NCI-H510A (cell line): ENCODE measurements around the gene ADGRB3.
"Not testable (repeated sequence)": the region's sequence is repeated elsewhere in the genome, so short reads cannot be mapped to it uniquely, and the experiment has no call there.

Experiments used
- DNase-seq: peaks from one replicate; lab custom pipeline; 2025; lab: John Stamatoyannopoulos, UW

Gene ADGRB3

GRCh38 chr6:69261010-69261409, 625.9 kb downstream of the ADGRB3 start:
- DNase-seq, result no peak

- DNase-seq, result no peak
Observed at GRCh38 chr6:69263297-69263696, 628.2 kb downstream of the ADGRB3 start.

DNA sequence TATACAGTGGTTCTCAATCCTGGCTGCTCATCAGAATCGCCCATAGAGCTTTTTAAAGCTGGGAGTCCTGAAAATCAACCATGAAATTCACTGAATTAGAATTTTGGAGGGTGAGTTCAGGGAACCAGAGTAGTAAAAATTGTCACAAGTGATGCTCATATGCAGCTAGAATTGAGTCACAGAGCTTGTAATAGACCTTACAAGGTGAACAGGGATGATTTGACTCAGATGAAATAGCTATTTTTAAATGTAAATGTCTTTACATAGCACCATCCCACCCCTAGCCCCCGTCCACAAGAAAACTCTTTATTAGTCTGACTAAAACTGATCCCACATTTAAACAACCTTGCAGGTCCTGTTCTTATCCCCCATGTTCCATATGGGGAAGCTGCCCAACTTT, 630.0 kb downstream of the ADGRB3 start:
- DNase-seq, result no peak

DNA sequence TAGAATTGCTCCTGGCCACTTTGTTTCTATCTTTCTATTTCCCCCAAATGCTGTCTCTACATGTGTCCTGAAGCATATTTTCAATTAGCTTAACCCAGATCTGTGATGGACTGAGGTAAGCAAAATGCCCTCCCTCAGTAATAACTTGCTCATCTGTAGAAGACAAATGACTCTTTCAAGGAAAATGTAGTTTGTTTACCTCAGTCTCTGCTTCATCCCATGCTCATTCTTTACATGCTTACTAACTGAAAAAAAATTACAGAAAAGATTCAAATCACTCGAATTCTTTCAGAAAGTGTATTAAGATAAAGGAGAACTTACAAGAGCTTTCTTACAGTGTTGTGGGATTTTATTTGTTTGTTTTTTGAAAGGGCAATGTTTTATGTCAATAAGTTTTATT, 630.6 kb downstream of the ADGRB3 start:
- DNase-seq, result no peak

- no peak for DNase-seq
Observed at GRCh38 chr6:69276204-69276603, 641.1 kb downstream of the ADGRB3 start.

DNA sequence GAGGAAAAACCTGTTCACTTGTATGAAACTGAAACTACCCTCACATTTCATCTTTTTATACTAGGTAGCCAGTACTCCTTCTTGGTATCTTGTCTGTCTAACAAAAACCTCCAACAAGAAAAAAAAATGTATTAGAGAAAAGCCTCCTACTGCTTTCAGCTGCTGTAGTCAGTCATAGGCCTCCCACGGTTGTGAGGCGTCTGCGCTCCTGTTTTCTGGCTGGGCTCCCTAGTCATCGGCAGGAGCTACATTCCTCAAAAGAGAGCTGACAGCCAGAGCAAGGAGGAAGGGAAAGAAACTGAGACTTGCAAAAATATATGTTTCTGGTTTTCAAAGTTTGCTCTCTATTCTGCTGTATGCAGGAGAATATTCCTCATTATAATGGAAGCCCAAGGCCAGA, 644.7 kb downstream of the ADGRB3 start:
- no peak for DNase-seq

DNA sequence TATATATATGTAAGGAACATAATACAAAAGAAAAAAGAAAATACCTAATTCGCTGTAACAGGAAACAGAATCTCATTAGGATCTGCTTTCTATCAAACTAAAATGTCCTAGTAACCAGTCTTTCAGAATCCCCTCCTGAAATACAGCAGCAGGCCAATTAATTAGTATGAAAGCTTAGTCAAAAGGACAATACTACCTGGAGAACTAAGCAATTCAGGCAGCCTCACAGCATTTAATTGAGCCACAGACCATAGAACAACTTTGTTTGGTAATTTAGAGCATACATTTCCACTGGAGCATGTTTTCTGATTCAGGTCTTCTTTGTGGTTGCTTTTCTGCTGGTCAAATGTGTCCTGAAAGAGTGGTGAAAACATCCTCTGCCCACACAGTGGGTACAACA, 645.8 kb downstream of the ADGRB3 start:
- no peak for DNase-seq

- DNase-seq, result no peak
Observed at GRCh38 chr6:69284176-69284730, 649.2 kb downstream of the ADGRB3 start.

GRCh38 chr6:69285054-69285453, 650.0 kb downstream of the ADGRB3 start:
- no peak for DNase-seq

- DNase-seq, result no peak
Observed at GRCh38 chr6:69286331-69286730, 651.2 kb downstream of the ADGRB3 start.

- DNase-seq, result not testable (repeated sequence)
Observed at GRCh38 chr6:69288198-69288597, 653.1 kb downstream of the ADGRB3 start.

DNA sequence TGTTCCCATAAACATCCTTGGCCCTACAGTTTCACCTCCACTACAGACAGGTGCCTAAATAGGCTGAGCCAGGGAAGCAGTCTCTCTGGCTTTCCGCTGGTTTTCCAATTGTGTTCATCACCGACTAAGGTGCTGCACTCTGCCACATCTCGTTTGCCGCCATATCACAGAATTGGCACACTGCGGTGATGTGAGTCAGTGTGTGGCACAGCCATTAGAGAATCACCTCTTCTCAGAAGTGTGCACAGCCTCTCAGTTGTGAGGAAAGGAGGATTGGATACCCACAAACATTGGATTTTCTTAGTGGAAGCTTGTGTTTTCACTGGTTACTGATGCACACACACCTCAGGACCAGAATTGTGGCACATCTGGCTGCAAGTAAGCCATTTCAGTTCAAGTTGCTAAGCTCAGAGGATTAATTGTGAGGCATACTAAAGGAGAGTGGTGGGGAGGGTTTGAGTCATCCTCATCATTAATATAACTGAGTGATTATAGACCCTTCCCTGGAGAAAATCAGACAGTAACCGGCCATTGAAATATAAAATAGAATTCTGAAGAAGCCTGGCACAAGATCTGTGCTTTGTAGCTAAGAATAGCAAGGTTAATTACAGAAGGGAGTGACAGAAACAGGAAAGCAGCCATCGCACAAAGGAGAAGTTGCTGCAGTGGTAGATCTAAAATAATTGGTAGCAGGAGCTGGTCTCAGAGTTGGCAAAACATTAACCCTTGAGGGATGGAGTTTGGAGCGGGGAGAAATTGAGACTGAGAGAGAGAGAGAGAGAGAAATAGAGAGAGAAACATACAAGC, 654.8 kb downstream of the ADGRB3 start:
- DNase-seq, result no peak

DNA sequence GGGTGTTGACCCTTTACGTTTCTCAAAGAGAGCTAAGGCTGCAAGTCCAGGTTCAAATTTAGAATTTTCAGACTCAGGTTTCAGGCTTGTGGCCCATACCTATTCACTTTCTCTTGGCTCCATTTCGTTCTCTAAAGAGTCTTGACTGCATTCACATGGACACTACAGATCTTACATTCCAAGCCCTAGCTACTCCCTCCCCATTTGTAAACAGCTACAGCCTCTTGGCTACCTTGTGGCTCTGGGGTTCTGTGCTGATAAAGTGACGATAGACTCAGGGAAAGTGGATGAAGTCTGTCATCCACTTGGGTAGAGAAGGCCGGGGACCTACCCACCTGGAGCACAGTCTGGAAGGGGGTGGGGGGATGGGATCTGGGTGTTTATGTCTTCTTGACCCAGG, 658.4 kb downstream of the ADGRB3 start:
- DNase-seq, result no peak

- DNase-seq, result no peak
Observed at GRCh38 chr6:69294407-69294806, 659.3 kb downstream of the ADGRB3 start.

GRCh38 chr6:69294862-69295261, 659.8 kb downstream of the ADGRB3 start:
- DNase-seq, result no peak

GRCh38 chr6:69303382-69303781, 668.3 kb downstream of the ADGRB3 start:
- DNase-seq, result no peak

- no peak for DNase-seq
Observed at GRCh38 chr6:69305456-69305855, 670.4 kb downstream of the ADGRB3 start.

DNA sequence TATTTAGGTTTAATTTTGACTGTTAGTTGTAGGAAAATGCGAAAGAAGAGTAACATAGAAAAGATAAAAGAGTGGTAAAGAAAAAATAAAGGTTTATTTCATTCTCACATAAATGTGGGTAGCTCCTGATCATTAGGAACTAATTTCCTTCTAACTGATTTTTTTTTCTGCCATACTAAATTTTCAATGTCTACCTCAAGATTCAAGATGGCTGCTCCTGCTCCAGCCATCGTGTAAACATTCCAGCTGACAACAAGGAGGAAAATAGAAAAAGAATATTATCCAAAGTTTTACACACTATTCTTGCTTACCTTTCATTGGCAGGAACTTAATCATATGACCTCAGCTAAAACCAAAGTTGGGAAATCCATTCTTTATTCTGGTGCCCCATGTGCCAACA, 673.5 kb downstream of the ADGRB3 start:
- no peak for DNase-seq

DNA sequence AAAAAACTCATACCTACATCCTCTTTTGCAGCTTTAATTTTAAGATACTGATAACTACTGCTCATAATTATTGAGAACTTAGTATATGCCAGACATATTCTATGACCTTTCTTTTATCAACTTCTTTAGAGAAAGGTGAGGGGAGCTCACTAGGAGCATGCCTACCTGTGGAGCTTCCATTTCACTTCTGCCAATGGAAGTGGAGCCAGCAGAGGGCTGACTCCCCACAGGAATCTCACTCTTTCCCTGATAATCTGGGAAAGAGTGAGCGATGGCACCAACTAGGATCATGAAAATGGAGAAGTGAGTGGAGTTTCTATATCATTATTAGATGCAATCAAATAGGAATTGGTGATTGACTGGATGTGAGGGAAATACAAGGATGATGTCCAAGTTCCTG, 676.8 kb downstream of the ADGRB3 start:
- no peak for DNase-seq

DNA sequence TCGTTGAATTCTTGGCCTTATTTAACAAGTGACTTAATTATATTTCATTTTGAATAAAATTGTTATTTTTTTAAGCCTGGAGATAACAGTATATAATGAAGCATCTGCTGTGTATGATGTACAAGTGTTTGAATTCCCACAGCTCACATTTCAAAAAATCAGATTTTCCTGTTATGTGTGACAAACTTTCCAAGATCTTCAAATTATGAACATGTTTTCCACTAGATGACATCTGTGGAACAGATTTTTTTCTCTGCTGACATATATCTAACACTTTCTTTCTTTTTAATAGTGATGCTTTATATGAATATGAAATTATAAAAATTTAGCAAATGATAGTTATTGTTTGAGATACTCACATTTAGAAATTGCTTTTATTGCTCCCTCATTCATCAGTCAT, 678.9 kb downstream of the ADGRB3 start:
- DNase-seq, result no peak

DNA sequence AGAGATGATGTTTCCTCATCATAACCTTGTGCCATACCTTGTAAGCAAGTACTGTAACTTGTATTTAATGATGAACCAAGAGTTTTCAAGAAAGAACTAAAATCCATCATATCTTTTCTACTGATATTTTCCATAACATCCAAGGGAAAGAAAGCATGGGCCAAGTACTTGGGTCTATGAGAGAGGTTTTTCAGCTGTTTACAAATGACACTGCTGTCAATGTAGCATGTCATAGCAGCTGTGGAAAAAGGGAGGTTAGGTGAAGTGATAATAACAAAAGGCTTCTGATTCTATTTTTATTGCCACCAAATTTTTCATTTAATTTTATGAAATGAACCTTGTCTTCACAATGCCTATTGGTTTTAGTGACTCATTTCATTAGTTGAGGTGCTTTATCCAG, 679.4 kb downstream of the ADGRB3 start:
- DNase-seq, result no peak

- no peak for DNase-seq
Observed at GRCh38 chr6:69331886-69332285, 696.8 kb downstream of the ADGRB3 start.

DNA sequence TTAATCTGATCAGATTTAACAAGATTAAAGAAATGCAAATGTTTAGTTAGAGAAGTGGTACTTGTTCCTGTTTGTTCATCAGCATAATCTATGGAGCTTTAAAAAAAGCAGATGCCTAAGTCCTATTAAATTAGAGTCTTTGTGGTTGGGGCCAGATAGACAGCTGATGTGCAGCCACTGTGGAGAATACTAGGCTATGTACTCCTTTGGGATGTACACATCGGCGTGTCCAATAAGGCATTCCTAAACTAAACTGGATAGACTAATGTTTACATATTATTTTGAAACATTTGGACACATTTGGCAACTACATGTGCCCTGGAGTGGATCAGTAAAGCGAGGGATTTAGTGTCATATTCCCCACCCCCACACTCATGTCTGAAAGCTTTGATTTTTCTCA, 702.2 kb downstream of the ADGRB3 start:
- no peak for DNase-seq
